Measurements from ENCODE around the gene OR52A1.
"Not testable (repeated sequence)": the region's sequence is repeated elsewhere in the genome, so short reads cannot be mapped to it uniquely, and the experiment has no call there.

OR52A1 gene

GRCh38 chr11:5154657-5155056 is at the start of gene OR52A1:
Gene OR52A1, minus strand, starts transcription at chr11:5154757. Its CDS starts 2,388 bp downstream, at chr11:5152369.
- in situ Hi-C loops (cut with MboI; ENCODE audit: low sequenced_read_pairs) = no loop called here

- in situ Hi-C loops (cut with MboI; ENCODE audit: low sequenced_read_pairs) = no loop called here
Observed at GRCh38 chr11:5203366-5203765, 48.8 kb upstream of the OR52A1 start.

- in situ Hi-C loops (cut with MboI; ENCODE audit: low sequenced_read_pairs) = no loop called here
Observed at GRCh38 chr11:5200582-5200981, 46.0 kb upstream of the OR52A1 start, which contains the start of gene OR51V1. Gene OR51V1, minus strand, starts transcription at chr11:5200682. Its CDS starts 0 bp downstream, at chr11:5200682.

- in situ Hi-C loops (cut with MboI; ENCODE audit: low sequenced_read_pairs) = no loop called here
Observed at GRCh38 chr11:5198285-5198684, 43.7 kb upstream of the OR52A1 start.

GRCh38 chr11:5197536-5197935 is 43.0 kb upstream of the OR52A1 start:
- in situ Hi-C loops (cut with MboI; ENCODE audit: low sequenced_read_pairs) = no loop called here

GRCh38 chr11:5196731-5197130 is 42.2 kb upstream of the OR52A1 start:
- in situ Hi-C loops (cut with MboI; ENCODE audit: low sequenced_read_pairs) = no loop called here

GRCh38 chr11:5196067-5196466 is 41.5 kb upstream of the OR52A1 start:
- in situ Hi-C loops (cut with MboI; ENCODE audit: low sequenced_read_pairs) = no loop called here

- in situ Hi-C loops (cut with MboI; ENCODE audit: low sequenced_read_pairs) = no loop called here
Observed at GRCh38 chr11:5192738-5193137, 38.2 kb upstream of the OR52A1 start.

- in situ Hi-C loops (cut with MboI; ENCODE audit: low sequenced_read_pairs) = no loop called here
Observed at GRCh38 chr11:5188201-5188600, 33.6 kb upstream of the OR52A1 start.

GRCh38 chr11:5178046-5178837 is 23.7 kb upstream of the OR52A1 start:
- in situ Hi-C loops (cut with MboI; ENCODE audit: low sequenced_read_pairs) = no loop called here

GRCh38 chr11:5174934-5175333 is 20.4 kb upstream of the OR52A1 start:
- in situ Hi-C loops (cut with MboI; ENCODE audit: low sequenced_read_pairs) = no loop called here

- in situ Hi-C loops (cut with MboI; ENCODE audit: low sequenced_read_pairs) = no loop called here
Observed at GRCh38 chr11:5171856-5172255, 17.3 kb upstream of the OR52A1 start.

GRCh38 chr11:5165898-5166297 is 11.3 kb upstream of the OR52A1 start:
- in situ Hi-C loops (cut with MboI; ENCODE audit: low sequenced_read_pairs) = not testable (repeated sequence)

GRCh38 chr11:5164807-5165206 is 10.2 kb upstream of the OR52A1 start:
- in situ Hi-C loops (cut with MboI; ENCODE audit: low sequenced_read_pairs) = not testable (repeated sequence)

- in situ Hi-C loops (cut with MboI; ENCODE audit: low sequenced_read_pairs) = not testable (repeated sequence)
Observed at GRCh38 chr11:5161045-5161444, 6.5 kb upstream of the OR52A1 start.

- in situ Hi-C loops (cut with MboI; ENCODE audit: low sequenced_read_pairs) = not testable (repeated sequence)
Observed at GRCh38 chr11:5160217-5160616, 5.7 kb upstream of the OR52A1 start.

GRCh38 chr11:5159806-5160205 is 5.2 kb upstream of the OR52A1 start:
- in situ Hi-C loops (cut with MboI; ENCODE audit: low sequenced_read_pairs) = no loop called here

- in situ Hi-C loops (cut with MboI; ENCODE audit: low sequenced_read_pairs) = no loop called here
Observed at GRCh38 chr11:5153574-5154431, 754 bp downstream of the OR52A1 start.

GRCh38 chr11:5151713-5152153 is 2.8 kb downstream of the OR52A1 start:
- in situ Hi-C loops (cut with MboI; ENCODE audit: low sequenced_read_pairs) = no loop called here

GRCh38 chr11:5144206-5144605 is 10.4 kb downstream of the OR52A1 start:
- in situ Hi-C loops (cut with MboI; ENCODE audit: low sequenced_read_pairs) = not testable (repeated sequence)

- in situ Hi-C loops (cut with MboI; ENCODE audit: low sequenced_read_pairs) = no loop called here
Observed at GRCh38 chr11:5137996-5138395, 16.6 kb downstream of the OR52A1 start, which contains the start of gene OR52A5. Gene OR52A5, minus strand, starts transcription at chr11:5138356. Its CDS starts 5,714 bp downstream, at chr11:5132642.

- in situ Hi-C loops (cut with MboI; ENCODE audit: low sequenced_read_pairs) = no loop called here
Observed at GRCh38 chr11:5137014-5137413, 17.5 kb downstream of the OR52A1 start.

Data from HL-60/S4 (cell line).